ENCODE data around the gene GNPTAB.
"Not testable (repeated sequence)": the region's sequence is repeated elsewhere in the genome, so short reads cannot be mapped to it uniquely, and the experiment has no call there.

Gene GNPTAB

DNA sequence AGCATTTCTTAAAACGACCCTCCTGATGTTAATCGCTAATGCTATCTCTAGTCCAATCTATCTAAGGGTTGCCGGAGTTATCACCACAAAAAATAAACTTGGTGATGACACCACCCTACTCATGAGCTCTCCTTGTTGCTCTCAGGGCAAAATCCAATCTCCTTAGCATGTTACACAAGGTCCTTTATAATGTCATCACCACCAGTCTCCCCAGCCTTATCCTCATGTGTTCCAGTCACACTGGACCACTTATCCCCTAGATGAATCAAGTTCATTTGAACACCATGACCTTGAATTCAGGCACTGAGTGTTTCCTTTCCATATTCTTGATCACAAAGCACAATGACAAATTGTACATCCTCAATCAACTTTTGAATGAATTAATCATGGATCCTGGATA lies 27.6 kb upstream of the GNPTAB start:
- Mint-ChIP-seq H3K36me3 (no peaks in the 10 kb centered on the region), H3K4me1 (ENCODE audit: low read depth) (peaks cover 2% of the 10 kb centered on the region), H3K27ac (no peak overlapping the region), H3K4me3 (no peak overlapping the region), H3K27me3 (peaks cover 2% of the 10 kb centered on the region), H3K9me3 (ENCODE audit: low read depth) (no peaks in the 10 kb centered on the region)

DNA sequence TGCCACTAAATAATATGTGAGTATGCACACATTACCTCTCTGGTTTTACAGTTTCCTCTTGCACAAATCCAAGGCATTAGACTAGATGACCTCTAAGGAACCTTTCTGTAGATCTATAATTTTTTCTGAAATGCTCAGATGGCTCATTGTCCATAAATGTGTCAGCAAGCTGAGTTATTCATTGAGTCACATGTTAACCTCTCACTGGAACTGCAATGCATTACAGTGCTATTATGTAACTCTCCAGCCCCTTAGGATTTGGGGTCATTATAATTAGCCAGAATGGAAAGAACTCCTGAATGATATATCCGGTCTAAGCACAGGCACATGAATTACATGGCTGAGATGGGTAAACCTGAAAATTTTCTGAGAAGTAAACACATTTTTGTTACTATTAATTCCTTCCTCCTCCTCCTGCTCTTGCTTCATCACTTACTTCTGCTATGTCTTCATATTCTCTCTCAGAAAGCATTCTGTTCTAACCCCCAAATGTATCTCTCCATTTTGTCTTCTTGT lies 26.3 kb upstream of the GNPTAB start:
- H3K4me3 Mint-ChIP-seq, result no peak overlapping the region
- H3K27ac Mint-ChIP-seq, result no peak overlapping the region
- peaks cover 2% of the 10 kb centered on the region for H3K27me3 Mint-ChIP-seq
- H3K9me3 Mint-ChIP-seq (ENCODE audit: low read depth), result no peaks in the 10 kb centered on the region
- H3K36me3 Mint-ChIP-seq, result no peaks in the 10 kb centered on the region
- H3K4me1 Mint-ChIP-seq (ENCODE audit: low read depth), result peaks cover 2% of the 10 kb centered on the region

DNA sequence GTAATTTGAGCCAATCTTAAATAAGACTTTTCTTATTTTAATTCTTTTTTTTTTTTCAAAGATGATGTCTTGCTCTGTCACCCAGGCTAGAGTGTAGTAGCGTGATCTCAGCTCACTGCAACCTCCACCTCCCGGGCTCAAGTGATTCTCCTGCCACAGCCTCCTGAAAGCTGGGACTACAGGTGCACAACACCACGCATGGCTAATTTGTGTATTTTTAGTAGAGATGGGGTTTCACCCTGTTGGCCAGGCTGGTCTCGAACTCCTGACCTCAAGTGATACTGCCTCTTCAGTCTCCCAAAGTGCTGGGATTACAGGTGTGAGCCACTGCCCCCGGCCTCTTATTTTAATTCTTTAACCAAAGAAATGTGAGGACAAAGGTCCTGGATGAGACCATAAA lies 25.9 kb upstream of the GNPTAB start:
- not testable (repeated sequence) for H3K9me3 Mint-ChIP-seq (ENCODE audit: low read depth); H3K27ac Mint-ChIP-seq; H3K36me3 Mint-ChIP-seq; H3K4me1 Mint-ChIP-seq (ENCODE audit: low read depth); H3K4me3 Mint-ChIP-seq; H3K27me3 Mint-ChIP-seq

DNA sequence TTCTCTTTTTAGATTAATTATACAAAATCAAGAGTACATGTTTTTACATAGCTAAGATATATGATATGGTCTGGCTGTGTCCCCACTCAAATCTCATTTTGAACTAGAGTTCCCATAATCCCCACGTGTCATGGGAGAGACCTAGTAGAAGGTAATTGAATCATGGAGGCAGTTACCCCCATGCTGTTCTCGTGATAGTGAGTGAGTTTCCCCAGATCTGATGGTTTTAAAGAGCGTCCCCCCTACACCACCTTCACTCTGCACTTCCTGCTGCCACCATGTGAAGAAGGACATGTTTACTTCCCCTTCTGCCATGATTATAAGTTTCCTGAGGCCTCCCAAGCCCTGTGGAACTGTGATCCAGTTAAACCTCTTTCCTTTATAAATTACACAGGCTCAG lies 25.2 kb upstream of the GNPTAB start:
- Mint-ChIP-seq H3K27me3 (peaks cover 2% of the 10 kb centered on the region), H3K4me1 (ENCODE audit: low read depth) (peaks cover 2% of the 10 kb centered on the region), H3K27ac (no peak overlapping the region), H3K9me3 (ENCODE audit: low read depth) (no peaks in the 10 kb centered on the region), H3K4me3 (no peak overlapping the region), H3K36me3 (no peaks in the 10 kb centered on the region)

DNA sequence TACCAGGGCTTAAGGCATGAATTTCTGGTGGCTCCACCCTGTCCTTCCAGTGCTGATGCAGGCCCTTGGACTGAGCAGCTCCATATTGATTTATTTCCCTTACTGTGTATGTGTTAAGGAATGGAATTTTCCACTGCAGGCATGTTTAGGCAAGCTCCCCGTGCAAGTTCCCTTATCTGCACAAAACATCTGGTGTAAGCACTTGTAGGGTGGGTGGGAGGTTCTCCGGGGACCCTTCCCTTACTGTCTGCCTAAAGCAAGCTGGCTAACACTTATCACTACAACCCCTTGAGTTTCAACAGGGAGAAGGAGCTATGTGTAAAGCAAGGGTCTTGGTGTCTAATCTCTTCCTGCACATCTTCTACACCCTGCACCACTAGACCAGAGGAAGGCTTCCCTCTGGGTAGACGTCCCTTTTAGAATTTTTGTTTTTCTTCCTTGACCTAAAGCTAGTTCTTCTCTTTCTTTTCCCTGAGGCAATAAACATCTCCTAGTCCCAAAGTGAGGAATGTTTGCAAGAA lies 24.7 kb upstream of the GNPTAB start:
- Mint-ChIP-seq H3K27me3 (peaks cover 2% of the 10 kb centered on the region), H3K9me3 (ENCODE audit: low read depth) (no peaks in the 10 kb centered on the region), H3K4me1 (ENCODE audit: low read depth) (peaks cover 2% of the 10 kb centered on the region), H3K27ac (no peak overlapping the region), H3K4me3 (no peak overlapping the region), H3K36me3 (no peaks in the 10 kb centered on the region)

DNA sequence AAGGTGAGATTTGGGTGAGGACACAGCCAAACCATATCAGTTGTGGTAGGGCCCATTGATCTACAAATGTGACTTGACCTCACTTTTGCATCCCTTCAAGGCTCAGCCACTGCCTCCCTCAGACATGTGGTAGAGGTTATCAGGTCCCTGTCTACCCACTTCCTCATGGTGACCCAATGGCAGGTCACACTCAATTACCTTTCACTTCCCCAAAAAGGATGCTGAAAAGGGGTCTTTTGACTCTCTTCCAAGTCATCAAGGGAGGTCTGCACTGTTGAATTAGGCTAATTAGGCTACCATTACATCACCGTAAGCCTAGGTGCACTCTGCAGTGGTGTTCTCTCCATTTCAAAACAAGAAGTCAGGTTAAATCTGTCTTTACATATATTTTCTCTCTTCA lies 24.0 kb upstream of the GNPTAB start:
- Mint-ChIP-seq H3K27me3 (peaks cover 2% of the 10 kb centered on the region), H3K4me1 (ENCODE audit: low read depth) (peaks cover 2% of the 10 kb centered on the region), H3K9me3 (ENCODE audit: low read depth) (no peaks in the 10 kb centered on the region), H3K27ac (no peak overlapping the region), H3K36me3 (no peaks in the 10 kb centered on the region), H3K4me3 (no peak overlapping the region)

GRCh38 chr12:101852998-101853397 lies 22.2 kb upstream of the GNPTAB start:
- Mint-ChIP-seq H3K4me3 (no peak overlapping the region), H3K36me3 (no peaks in the 10 kb centered on the region), H3K27ac (no peak overlapping the region), H3K27me3 (no peaks in the 10 kb centered on the region), H3K9me3 (ENCODE audit: low read depth) (no peaks in the 10 kb centered on the region), H3K4me1 (ENCODE audit: low read depth) (no peaks in the 10 kb centered on the region)

DNA sequence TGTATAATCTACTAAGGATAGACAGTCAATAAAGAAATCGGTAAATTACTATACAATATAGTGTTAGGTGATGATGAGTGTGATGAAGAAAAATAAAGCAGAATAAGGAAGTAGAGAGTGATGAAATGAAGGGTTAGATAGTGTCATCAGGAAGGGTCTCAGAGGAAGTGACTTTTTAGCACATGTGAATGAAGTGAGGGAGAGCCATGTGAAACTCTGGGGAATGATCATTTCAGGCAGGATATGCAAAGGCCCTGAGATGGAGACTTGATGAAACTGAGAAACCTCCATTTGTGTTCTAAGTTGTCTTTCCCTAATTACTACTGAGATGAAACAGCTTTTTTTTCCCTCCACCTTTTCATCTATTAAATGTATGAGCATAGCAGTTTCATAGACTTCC lies 19.4 kb upstream of the GNPTAB start:
- Mint-ChIP-seq H3K9me3 (ENCODE audit: low read depth) (no peaks in the 10 kb centered on the region), H3K36me3 (no peaks in the 10 kb centered on the region), H3K4me1 (ENCODE audit: low read depth) (no peaks in the 10 kb centered on the region), H3K4me3 (no peak overlapping the region), H3K27me3 (no peaks in the 10 kb centered on the region), H3K27ac (no peak overlapping the region)

DNA sequence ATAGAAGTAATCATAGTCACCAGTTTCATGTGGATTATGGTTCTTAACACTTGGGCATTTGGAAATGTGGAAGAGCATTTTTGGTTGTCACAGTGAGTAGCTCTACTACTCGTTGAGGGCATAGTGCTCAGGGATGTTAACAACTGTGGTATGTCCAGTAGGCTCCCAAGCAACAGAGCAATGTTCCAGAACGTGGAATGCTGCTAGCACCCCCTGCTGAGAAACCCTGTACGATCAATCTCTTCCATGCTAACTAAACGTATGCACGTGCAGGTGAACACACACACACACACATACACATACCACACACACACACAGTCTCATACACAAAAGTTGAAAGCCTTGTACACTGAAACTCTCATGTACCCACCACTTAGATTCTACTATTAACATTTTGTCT lies 16.6 kb upstream of the GNPTAB start:
- H3K9me3 Mint-ChIP-seq (ENCODE audit: low read depth), result no peaks in the 10 kb centered on the region
- no peaks in the 10 kb centered on the region for H3K4me1 Mint-ChIP-seq (ENCODE audit: low read depth)
- peaks cover 1% of the 10 kb centered on the region for H3K27me3 Mint-ChIP-seq
- H3K4me3 Mint-ChIP-seq, result no peak overlapping the region
- no peak overlapping the region for H3K27ac Mint-ChIP-seq
- no peaks in the 10 kb centered on the region for H3K36me3 Mint-ChIP-seq

DNA sequence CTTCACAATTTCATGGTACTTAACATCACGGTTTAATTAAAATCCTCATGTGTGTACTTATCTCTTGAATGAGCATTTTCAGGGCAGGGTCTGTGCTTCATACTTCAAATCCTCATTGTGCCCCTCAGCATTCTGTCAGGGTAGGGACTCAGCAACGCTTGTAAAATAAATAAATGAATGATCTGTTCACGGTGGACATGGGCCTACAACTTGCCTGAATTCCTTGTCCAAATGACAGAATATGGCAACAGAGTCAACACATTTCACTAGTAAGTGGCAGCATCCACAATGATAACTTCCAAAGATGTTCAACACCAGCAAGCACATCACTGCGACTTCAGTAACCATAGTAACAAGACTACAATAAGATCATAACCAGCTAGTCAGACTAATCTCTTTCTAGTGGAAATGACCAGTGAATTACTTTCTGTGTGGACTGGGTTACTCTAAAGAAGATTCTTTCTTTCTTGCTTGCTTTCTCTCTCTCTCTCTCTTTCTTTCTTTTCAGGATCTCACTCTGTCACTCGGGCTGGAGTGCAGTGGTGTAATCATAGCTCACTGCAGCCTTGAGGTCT lies 14.5 kb upstream of the GNPTAB start:
- H3K27ac Mint-ChIP-seq, result no peak overlapping the region
- H3K36me3 Mint-ChIP-seq, result no peaks in the 10 kb centered on the region
- peaks cover 1% of the 10 kb centered on the region for H3K27me3 Mint-ChIP-seq
- H3K4me1 Mint-ChIP-seq (ENCODE audit: low read depth), result no peaks in the 10 kb centered on the region
- H3K9me3 Mint-ChIP-seq (ENCODE audit: low read depth), result no peaks in the 10 kb centered on the region
- no peak overlapping the region for H3K4me3 Mint-ChIP-seq

DNA sequence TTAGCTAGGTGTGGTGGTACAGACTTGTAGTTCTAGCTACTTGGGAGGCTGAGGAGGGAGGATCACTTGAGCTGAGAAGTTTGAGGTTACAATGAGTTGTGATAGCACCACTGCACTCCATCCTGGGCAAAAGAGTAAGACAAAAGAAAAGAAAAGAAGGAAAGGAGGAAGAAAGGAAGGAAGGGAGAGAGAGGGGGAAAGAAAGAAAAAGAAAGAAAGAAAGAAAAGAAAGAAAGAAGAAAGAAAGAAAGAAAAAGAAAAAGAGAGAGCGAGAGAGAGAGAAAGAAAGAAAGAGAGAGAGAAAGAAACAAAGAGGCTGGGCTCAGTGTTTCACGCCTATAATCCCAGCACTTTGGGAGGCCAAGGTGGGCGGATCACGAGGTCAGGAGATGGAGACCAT lies 10.3 kb upstream of the GNPTAB start:
- peaks cover 8% of the 10 kb centered on the region for H3K4me1 Mint-ChIP-seq (ENCODE audit: low read depth)
- no peaks in the 10 kb centered on the region for H3K36me3 Mint-ChIP-seq
- no peak overlapping the region for H3K4me3 Mint-ChIP-seq
- no peak overlapping the region for H3K27ac Mint-ChIP-seq
- H3K27me3 Mint-ChIP-seq, result peaks cover 1% of the 10 kb centered on the region
- H3K9me3 Mint-ChIP-seq (ENCODE audit: low read depth), result no peaks in the 10 kb centered on the region

GRCh38 chr12:101839324-101840283 lies 8.8 kb upstream of the GNPTAB start:
- H3K9me3 Mint-ChIP-seq (ENCODE audit: low read depth), result no peaks in the 10 kb centered on the region
- H3K27ac Mint-ChIP-seq, result no peak overlapping the region
- H3K4me3 Mint-ChIP-seq, result no peak overlapping the region
- peaks cover 8% of the 10 kb centered on the region for H3K4me1 Mint-ChIP-seq (ENCODE audit: low read depth)
- H3K27me3 Mint-ChIP-seq, result peaks cover 1% of the 10 kb centered on the region
- no peaks in the 10 kb centered on the region for H3K36me3 Mint-ChIP-seq

- H3K4me3 Mint-ChIP-seq, result no peak overlapping the region
- no peaks in the 10 kb centered on the region for H3K36me3 Mint-ChIP-seq
- H3K9me3 Mint-ChIP-seq (ENCODE audit: low read depth), result no peaks in the 10 kb centered on the region
- no peak overlapping the region for H3K27ac Mint-ChIP-seq
- no peaks in the 10 kb centered on the region for H3K27me3 Mint-ChIP-seq
- H3K4me1 Mint-ChIP-seq (ENCODE audit: low read depth), result peaks cover 8% of the 10 kb centered on the region
These were observed 8.0 kb upstream of the GNPTAB start for GRCh38 chr12:101838628-101839323.

- Mint-ChIP-seq H3K36me3 (no peaks in the 10 kb centered on the region), H3K27me3 (no peaks in the 10 kb centered on the region), H3K4me3 (peak overlapping the region; percentile 10), H3K27ac (no peak overlapping the region), H3K4me1 (ENCODE audit: low read depth) (peaks cover 38% of the 10 kb centered on the region), H3K9me3 (ENCODE audit: low read depth) (no peaks in the 10 kb centered on the region)
These were observed 1.3 kb upstream of the GNPTAB start for GRCh38 chr12:101832030-101832429.

Measured in activated naive CD8-positive, alpha-beta T cell (primary cell).